ENCODE measurements around the gene EID3. TPM values are rescaled to one million over a fixed set of nuclear protein-coding genes. Genes with fewer than 3 reads are reported as not detected.
A peak's percentile ranks its signal among the peaks of the same experiment; 100 is the strongest.

EID3 gene
- total RNA-seq, 1 experiment from 2014 or later = 3.0 TPM

DNA sequence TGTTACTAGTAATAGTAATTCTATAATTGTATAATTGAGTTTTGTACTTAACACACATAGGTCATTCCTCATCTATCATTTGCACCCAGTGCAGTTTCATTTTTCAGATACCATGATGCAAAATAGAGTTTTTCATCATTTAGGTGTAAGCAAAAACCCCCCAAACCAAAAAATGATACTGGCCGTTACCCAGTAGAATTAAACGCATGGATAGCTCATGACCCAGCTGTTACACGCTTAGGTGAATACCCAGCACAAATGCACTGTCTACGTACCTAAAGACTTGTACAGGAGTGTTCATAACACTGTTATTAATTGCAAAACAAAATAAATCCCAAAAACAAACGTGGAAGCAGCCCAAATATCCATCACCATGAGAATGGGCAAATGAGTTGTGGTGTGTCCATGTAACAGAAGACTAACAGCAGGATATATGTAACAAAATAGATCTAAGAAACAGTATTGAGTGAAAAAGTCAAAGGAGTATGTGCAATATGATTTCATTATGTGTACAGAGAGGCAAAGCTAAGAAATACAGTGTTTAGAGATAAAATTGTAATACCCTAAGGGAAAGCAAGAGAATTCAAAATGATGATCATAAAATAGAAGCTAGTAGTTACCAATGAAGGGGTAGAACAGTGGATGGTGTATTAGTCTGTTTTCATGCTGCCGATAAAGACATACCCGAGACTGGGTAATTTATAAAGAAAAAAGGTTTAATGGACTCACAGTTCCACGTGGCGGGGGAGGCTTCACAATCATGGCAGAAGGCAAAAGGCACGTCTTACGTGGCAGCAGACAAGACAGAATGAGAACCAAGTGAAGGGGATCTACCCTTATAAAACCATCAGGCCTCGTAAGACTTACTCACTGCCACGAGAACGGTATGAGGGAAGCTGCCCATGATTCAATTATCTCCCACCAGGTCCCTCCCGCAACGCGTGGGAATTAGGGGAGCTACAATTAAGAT lies 49.8 kb downstream of the EID3 start:
- ChIA-PET POLR2A (no interaction called here), RAD21 (ENCODE audit: low non-redundant PET in 1 of 2, low total read pairs in 2 of 2, uncharacterized antibody in 2 of 2, unreplicated experiment in 2 of 2) (no interaction called here), CTCF (no interaction called here)
- BruUV-seq (replicated peaks) = no TSS peak
- H3K4me2 ChIP-seq (ENCODE audit: low read length) = no peak overlapping the region
- no peaks in the 10 kb centered on the region for H3K9me3 ChIP-seq (ENCODE audit: control insufficient read depth in 1 of 2, insufficient read depth in 1 of 2, low read depth in 1 of 2, low read length in 2 of 2)
- no peaks in the 10 kb centered on the region for H3K27me3 ChIP-seq (ENCODE audit: insufficient read depth, low read length)
- H2AFZ ChIP-seq (ENCODE audit: low read depth, low read length, poor library complexity, severe bottlenecking) = no peak overlapping the region
- H3K36me3 ChIP-seq (ENCODE audit: control insufficient read depth in 1 of 2, insufficient read depth in 2 of 2, low read length in 2 of 2) = peaks cover 22 to 50% of the 10 kb centered on the region in 2 experiments
- H3K4me3 ChIP-seq (replicated peaks in 1 of 2; ENCODE audit: low read depth in 1 of 2, low read length in 2 of 2) = no peak overlapping the region
- TF ChIP-seq EZH2 (IDR thresholded peaks at IDR 0.05) (no peak), CEBPB (IDR thresholded peaks at IDR 0.05; ENCODE audit: low read depth) (no peak), ZFX (IDR thresholded peaks at IDR 0.05) (no peak), SRF (IDR thresholded peaks at IDR 0.05; ENCODE audit: low read depth) (no peak), CBX3 (IDR thresholded peaks at IDR 0.05; ENCODE audit: low read depth) (no peak), FOSL1 (IDR thresholded peaks at IDR 0.05; ENCODE audit: low read depth) (no peak), JUND (IDR thresholded peaks at IDR 0.05) (no peak), SIN3A (IDR thresholded peaks at IDR 0.05; ENCODE audit: low read depth) (no peak)
- TF ChIP-seq, protein P1, sequence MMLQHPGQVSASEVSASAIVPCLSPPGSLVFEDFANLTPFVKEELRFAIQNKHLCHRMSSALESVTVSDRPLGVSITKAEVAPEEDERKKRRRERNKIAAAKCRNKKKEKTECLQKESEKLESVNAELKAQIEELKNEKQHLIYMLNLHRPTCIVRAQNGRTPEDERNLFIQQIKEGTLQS (IDR thresholded peaks at IDR 0.05) = no peak
- no peak for ATAC-seq
- no peaks in the 10 kb centered on the region for H3K9me2 ChIP-seq (ENCODE audit: insufficient read depth)
- H3K9ac ChIP-seq (ENCODE audit: low read length) = no peak overlapping the region
- intact Hi-C loops (cut with micrococcal nuclease) = no loop called here
- peaks cover 15% of the 10 kb centered on the region; the same call in 1 of the 2 replicates for H4K20me1 ChIP-seq (ENCODE audit: insufficient read depth)
- no peak overlapping the region for H3K27ac ChIP-seq (ENCODE audit: low read depth, low read length)
- DNase-seq (ENCODE audit: low read depth, low spot score) = no peak
- peaks cover 35% of the 10 kb centered on the region for H3K79me2 ChIP-seq (ENCODE audit: insufficient read depth, low read length)
- no peaks in the 10 kb centered on the region for H3K4me1 ChIP-seq (ENCODE audit: control insufficient read depth in 1 of 2, insufficient read depth in 2 of 2, low read length in 2 of 2)

DNA sequence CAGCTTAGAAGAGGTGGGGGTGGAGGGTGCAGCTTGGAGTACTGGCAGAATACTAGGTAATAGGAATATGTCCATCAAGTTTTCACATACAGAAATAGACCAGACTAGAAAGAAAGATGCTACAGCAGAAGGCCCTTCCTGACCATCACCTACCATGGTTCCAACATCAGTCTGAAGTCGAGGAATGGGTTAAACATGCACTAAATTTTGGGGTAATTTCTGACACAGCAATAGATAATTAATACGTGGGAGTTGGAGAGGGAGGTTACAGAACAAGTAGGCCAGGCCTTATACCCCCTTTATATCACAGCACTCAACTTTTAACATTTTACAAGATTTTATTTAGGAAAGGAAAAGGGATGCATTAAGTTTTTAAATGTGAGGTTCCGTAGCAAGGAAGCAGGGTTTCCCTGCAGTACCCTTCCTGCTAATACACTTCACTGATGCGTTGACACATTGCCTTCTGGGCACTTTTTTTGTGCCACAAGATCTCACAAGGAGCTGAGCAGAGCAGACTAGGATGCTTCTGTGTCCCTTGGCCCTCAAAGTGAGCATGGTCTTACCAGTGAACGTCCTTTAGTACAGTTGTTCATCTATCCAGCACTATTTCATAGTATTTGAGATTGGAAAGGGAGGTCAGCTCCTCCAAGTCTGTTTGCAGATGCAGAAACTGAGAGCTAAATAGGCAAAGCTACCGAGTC lies 50.8 kb downstream of the EID3 start:
- no peak overlapping the region for H3K4me3 ChIP-seq (replicated peaks in 1 of 2; ENCODE audit: low read depth in 1 of 2, low read length in 2 of 2)
- H3K27me3 ChIP-seq (ENCODE audit: insufficient read depth, low read length) = no peaks in the 10 kb centered on the region
- DNase-seq (ENCODE audit: low read depth, low spot score) (no peak), ATAC-seq (no peak)
- peaks cover 25% of the 10 kb centered on the region for H3K79me2 ChIP-seq (ENCODE audit: insufficient read depth, low read length)
- H3K9me2 ChIP-seq (ENCODE audit: insufficient read depth) = no peaks in the 10 kb centered on the region
- no peaks in the 10 kb centered on the region for H3K4me1 ChIP-seq (ENCODE audit: control insufficient read depth in 1 of 2, insufficient read depth in 2 of 2, low read length in 2 of 2)
- H4K20me1 ChIP-seq (ENCODE audit: insufficient read depth) = peaks cover 15% of the 10 kb centered on the region; the same call in 1 of the 2 replicates
- H3K9me3 ChIP-seq (ENCODE audit: control insufficient read depth in 1 of 2, insufficient read depth in 1 of 2, low read depth in 1 of 2, low read length in 2 of 2) = no peaks in the 10 kb centered on the region
- no peak overlapping the region for H3K4me2 ChIP-seq (ENCODE audit: low read length)
- H3K27ac ChIP-seq (ENCODE audit: low read depth, low read length) = no peak overlapping the region
- no peak overlapping the region for H2AFZ ChIP-seq (ENCODE audit: low read depth, low read length, poor library complexity, severe bottlenecking)
- H3K36me3 ChIP-seq (ENCODE audit: control insufficient read depth in 1 of 2, insufficient read depth in 2 of 2, low read length in 2 of 2) = peaks cover 16 to 40% of the 10 kb centered on the region in 2 experiments
- TF ChIP-seq EGR1 (IDR thresholded peaks at IDR 0.05; ENCODE audit: low read depth) (no peak), POLR2AphosphoS5 (IDR thresholded peaks at IDR 0.05; ENCODE audit: low read depth, low read length) (peak; percentile 52), CBX3 (IDR thresholded peaks at IDR 0.05; ENCODE audit: low read depth) (no peak), FOSL1 (IDR thresholded peaks at IDR 0.05; ENCODE audit: low read depth) (no peak), SP1 (IDR thresholded peaks at IDR 0.05; ENCODE audit: low read depth) (no peak)
- intact Hi-C loops (cut with micrococcal nuclease) = no loop called here
- CTCF ChIA-PET = interaction anchor here (0.9 kb wide), 1 partner anchor 12 kb away, joined by 3 read pairs; no protein-coding TSS in a partner anchor
- POLR2A ChIA-PET = no interaction called here
- H3K9ac ChIP-seq (ENCODE audit: low read length) = no peak overlapping the region
- RAD21 ChIA-PET (ENCODE audit: low non-redundant PET in 1 of 2, low total read pairs in 2 of 2, uncharacterized antibody in 2 of 2, unreplicated experiment in 2 of 2) = no interaction called here
- no TSS peak for BruUV-seq (replicated peaks)
